Lower leg skin (tissue), 3 donors: ENCODE measurements around the gene JCAD.

ENCODE experiments used
- CTCF ChIP-seq, 3 donors: fragments of 450-650 bp; IDR thresholded peaks; one replicate each; pipeline ENCODE4 v1.5.1; 2016; ENCODE audit warnings: antibody characterized with exemption in 3 of 3, mild to moderate bottlenecking in 3 of 3, moderate library complexity in 2 of 3
- POLR2A ChIP-seq, 2 donors: fragments of 450-650 bp; IDR thresholded peaks; one replicate each; pipeline ENCODE4 v1.6.1; 2016 to 2017; ENCODE audit warnings: antibody characterized with exemption in 2 of 2, mild to moderate bottlenecking in 1 of 2, moderate library complexity in 1 of 2

DNA sequence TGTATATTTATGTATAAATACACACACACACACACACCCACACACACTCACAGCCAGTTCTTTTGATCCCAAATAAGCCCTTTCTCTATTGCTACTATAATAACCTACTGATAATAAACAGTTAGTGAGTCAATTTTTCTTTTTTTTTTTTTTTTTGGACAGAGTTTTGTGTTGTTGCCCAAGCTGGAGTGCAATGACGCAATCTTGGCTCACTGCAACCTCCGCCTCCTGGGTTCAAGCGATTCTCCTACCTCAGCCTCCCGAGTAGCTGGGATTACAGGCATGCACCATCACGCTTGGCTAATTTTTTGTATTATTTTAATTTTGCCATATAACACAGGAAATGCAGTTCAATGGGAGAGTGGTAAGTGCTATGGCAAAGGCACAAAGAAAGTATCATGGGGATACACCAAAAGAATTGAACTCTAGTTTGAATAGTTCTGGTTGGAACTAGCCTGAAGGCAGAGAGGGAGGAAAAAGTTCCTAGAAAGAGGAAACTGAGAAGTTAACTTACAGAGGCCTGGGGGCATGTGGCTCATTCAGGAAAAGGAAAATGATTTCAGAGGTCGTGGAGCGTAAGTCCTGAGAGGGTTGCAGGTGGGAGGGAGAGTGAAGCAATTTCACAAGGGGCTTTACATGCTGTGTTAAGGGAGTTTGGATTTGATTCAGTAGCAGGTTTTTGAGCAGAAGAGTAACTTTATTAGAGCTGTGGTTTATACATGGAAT, 44.4 kb upstream of the JCAD start:
- TF ChIP-seq POLR2A (IDR thresholded peaks at IDR 0.05) (no peak), CTCF (IDR thresholded peaks at IDR 0.05) (no peak)
